HFF-Myc (cell line): ENCODE results near the gene GXYLT1.
"Not testable (repeated sequence)": the region's sequence is repeated elsewhere in the genome, so short reads cannot be mapped to it uniquely, and the experiment has no call there.

Source experiments
- DNase-seq: peaks from one replicate; pipeline ENCODE4 v3.0.0-alpha.2; 2011; ENCODE audit warnings: low read depth; ENCODE audit errors: extremely low read depth
- H3K4me3 ChIP-seq: replicated peaks from 2 replicates; pipeline ENCODE4 v1.5.1; 2011; ENCODE audit warnings: low read depth, mild to moderate bottlenecking, control low read depth, low read length
- TF ChIP-seq, protein P1 (sequence below): IDR thresholded peaks from 2 replicates; pipeline ENCODE4 v1.5.1; 2012; ENCODE audit warnings: mild to moderate bottlenecking, low read depth, low read length, control low read depth; ENCODE audit errors: missing control alignments

Gene GXYLT1

DNA sequence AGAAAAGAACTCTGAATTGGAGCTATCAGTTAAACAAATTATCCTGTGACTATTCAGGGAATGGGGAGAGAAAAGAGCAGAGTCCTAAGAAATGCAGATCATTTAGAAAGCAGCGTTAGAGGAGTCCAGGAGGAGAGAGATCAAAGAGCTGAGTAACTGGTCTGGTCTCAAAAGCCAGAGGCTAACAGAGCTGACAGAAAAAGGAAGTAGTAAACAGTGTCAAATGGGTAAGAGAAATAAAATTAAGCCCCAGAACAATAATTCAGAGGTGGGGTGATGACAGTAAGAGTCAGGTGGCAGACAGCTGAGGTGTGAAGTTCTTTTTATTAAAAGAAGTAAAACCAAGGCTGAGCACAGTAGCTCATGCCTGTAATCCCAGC lies 19.3 kb downstream of the GXYLT1 start:
- no peak for DNase-seq
- TF ChIP-seq, protein P1, sequence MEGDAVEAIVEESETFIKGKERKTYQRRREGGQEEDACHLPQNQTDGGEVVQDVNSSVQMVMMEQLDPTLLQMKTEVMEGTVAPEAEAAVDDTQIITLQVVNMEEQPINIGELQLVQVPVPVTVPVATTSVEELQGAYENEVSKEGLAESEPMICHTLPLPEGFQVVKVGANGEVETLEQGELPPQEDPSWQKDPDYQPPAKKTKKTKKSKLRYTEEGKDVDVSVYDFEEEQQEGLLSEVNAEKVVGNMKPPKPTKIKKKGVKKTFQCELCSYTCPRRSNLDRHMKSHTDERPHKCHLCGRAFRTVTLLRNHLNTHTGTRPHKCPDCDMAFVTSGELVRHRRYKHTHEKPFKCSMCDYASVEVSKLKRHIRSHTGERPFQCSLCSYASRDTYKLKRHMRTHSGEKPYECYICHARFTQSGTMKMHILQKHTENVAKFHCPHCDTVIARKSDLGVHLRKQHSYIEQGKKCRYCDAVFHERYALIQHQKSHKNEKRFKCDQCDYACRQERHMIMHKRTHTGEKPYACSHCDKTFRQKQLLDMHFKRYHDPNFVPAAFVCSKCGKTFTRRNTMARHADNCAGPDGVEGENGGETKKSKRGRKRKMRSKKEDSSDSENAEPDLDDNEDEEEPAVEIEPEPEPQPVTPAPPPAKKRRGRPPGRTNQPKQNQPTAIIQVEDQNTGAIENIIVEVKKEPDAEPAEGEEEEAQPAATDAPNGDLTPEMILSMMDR = no peak
- H3K4me3 ChIP-seq = no peak overlapping the region

DNA sequence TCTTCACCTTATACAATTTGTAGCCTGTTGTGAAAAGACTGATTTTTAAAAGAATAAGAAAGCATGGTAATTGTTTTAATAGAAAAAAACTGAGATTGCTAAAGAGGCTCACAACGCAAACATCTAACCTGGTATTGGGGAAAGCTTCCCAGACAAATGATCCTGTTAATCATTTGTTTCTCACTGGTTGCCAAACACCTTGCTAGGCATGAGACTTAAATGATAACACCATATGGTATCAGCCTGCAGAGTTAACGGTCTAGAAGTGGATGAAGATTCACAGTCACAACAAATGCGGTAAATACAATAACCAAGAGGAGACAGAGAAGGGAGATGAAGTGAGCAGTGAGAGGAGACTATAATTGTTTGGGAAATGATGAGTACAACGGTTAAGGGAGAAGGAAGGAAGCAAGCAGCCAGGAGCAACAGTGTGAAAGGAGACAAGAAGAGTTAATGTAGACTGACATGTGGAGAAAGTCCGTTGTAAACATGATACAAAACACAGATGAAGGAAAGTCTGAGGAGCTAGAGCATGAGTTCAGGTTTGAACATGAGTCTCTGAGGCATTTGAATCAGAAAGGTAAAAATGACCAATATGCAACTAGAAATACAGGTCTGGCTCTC lies 19.8 kb downstream of the GXYLT1 start:
- no peak overlapping the region for H3K4me3 ChIP-seq
- TF ChIP-seq, protein P1 = no peak
- DNase-seq = no peak

DNA sequence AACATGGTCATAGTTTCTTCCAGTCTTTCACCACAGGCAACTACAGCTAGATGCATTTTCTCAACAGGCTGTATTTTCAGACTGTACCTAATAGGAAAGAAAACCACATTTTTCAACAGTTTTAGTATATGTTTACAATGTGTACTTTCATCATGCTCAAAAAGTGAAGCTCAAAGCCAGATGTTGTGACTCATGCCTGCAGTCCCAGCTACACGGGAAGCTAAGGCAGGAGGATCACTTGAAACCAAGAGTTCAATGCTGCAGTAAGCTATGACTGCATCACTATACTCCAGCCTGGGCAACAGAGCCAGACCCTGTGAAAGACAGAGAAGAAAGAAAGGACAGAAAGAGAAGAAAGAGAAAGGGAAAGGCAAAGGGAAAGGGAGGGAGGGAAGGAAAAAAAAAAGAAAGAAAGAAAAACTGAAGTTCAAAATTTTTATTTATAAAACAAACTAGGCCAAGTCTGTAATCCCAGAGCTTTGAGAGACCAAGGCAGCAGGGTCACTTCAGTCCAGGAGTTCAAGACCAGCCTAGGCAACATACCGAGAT lies 25.5 kb downstream of the GXYLT1 start:
- TF ChIP-seq, protein P1 = no peak
- no peak overlapping the region for H3K4me3 ChIP-seq
- DNase-seq = peak; percentile 78

DNA sequence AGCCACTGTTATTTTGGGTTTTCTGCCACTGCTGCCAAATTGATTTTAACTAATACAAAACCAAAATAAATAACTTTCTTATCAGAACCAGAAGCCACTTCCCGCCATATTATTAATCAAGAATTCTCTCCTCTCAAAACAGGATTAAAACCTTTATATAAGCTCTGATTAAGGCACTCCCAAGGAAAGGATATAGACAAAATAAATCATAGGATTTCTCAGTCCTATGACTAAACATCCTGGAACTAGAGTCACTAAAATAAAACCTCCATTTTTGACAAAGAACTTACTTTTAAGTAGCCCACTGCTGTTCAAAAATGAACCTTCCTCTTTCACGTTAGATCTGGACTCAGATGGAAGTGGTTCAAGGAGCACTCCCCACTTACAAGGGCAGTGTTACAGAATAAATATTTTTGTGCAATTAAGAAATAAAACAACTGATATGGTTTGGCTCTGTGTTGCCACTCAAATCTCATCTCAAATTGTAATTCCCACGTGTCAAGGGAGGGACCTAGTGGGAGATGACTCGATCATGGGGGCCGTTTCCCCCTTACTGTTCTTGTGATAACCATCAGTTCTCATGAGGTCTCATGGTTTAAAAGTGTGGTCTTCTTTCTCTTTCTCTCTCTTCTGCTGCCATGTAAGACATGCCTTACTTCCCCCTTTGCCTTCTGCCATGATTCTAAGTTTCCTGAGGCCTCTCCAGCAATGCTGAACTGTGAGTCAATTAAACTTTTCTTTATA lies 26.4 kb downstream of the GXYLT1 start:
- TF ChIP-seq, protein P1 = no peak
- no peak for DNase-seq
- H3K4me3 ChIP-seq = no peak overlapping the region

DNA sequence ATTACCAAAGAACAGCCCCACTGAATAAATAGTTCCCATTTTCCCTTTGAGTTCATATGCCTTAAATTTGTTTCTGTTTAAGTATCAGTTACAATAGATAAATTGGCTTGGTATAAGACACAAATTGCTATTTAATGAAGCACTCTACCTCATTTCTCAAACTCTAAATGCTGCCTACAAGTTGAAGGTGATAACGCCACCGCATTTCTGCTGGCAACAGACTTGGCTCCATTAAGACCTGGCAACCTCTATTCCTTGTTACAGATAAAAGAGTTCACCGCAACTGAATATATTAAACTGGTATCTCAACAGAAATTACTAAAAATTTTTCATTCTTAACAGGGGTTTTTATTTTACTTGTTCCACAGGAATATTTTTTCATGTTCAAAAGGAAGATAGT lies 35.6 kb downstream of the GXYLT1 start:
- TF ChIP-seq, protein P1 = no peak
- no peak overlapping the region for H3K4me3 ChIP-seq
- no peak for DNase-seq

DNA sequence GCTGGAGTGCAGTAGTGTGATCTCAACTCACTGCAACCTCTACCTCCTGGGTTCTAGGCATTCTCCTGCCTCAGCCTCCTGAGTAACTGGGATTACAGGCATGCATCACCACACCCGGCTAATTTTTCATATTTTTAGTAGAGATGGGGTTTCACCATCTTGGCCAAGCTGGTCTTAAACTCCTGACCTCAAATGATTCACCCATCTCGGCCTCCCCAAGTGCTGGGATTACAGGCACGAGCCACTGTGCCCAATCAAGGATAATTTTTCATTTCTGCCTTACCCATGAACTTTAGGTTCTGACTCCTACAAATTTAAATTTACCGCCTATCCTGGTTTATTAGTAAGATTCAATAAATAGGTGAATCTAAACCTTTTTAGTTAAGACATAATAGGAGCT lies 37.9 kb downstream of the GXYLT1 start:
- H3K4me3 ChIP-seq, DNase-seq: not testable (repeated sequence)

DNA sequence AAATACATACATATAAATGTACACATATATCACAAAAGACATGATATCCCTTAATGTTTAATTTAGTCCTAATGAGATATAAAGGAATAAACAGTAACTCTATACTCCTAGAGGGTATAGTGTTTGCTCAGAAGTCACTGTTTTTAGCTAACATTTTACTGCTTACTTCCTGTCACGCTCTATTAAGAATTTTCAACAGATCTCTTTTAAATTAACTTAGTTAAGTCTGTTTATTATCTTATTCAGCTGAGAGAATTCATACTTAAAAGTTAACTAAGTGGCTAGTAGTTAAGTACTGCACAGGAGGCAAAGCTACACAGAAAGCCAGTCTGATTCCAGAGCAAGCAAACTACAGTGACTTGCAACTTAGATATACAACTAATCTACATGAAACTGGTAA lies 39.9 kb downstream of the GXYLT1 start:
- TF ChIP-seq, protein P1 = no peak
- no peak for DNase-seq
- no peak overlapping the region for H3K4me3 ChIP-seq
